Tibial nerve (tissue), 4 donors: Measurements from ENCODE around the gene ATP8B2. TPM values are rescaled to one million over a fixed set of nuclear protein-coding genes. Genes with fewer than 3 reads are reported as not detected.
"Not testable (repeated sequence)": the region's sequence is repeated elsewhere in the genome, so short reads cannot be mapped to it uniquely, and the experiment has no call there.

Experiments
- DNase-seq, 2 donors: peaks; one replicate each; pipeline ENCODE4 v3.0.0-alpha.2; 2019; ENCODE audit warnings: low spot score in 2 of 2
- H3K27ac ChIP-seq, 4 donors: fragments of 200-600 bp; sonication (generic) in 3 of 4; one replicate each; pipeline ENCODE4 v1.5.1; 2017 to 2019; ENCODE audit warnings: mild to moderate bottlenecking in 1 of 4
- H3K27me3 ChIP-seq, 2 donors: fragments of 200-600 bp; sonication (generic) in 1 of 2; one replicate each; pipeline versions ENCODE4 v1.5.1 to v1.6.0; 2017 to 2019
- H3K36me3 ChIP-seq, 3 donors: fragments of 200-600 bp; sonication (generic); one replicate each; pipeline ENCODE4 v1.5.1; 2018 to 2019
- H3K4me1 ChIP-seq, 4 donors: fragments of 200-600 bp; sonication (generic) in 3 of 4; one replicate each; pipeline ENCODE4 v1.5.1; 2017 to 2019
- H3K4me3 ChIP-seq, 4 donors: fragments of 200-600 bp; sonication (generic) in 3 of 4; one replicate each; pipeline ENCODE4 v1.5.1; 2017 to 2019; ENCODE audit warnings: mild to moderate bottlenecking in 1 of 4, moderate library complexity in 1 of 4
- H3K9me3 ChIP-seq, 4 donors: fragments of 200-600 bp; sonication (generic) in 3 of 4; one replicate each; pipeline ENCODE4 v1.5.1; 2017 to 2019
- EP300 ChIP-seq, 2 donors: sonication (generic); formaldehyde crosslinking; IDR thresholded peaks; one replicate each; pipeline ENCODE4 v1.6.1; 2017; ENCODE audit warnings: antibody characterized with exemption in 2 of 2, mild to moderate bottlenecking in 1 of 2
- POLR2A ChIP-seq, 2 donors: fragments of 450-650 bp; IDR thresholded peaks; one replicate each; pipeline ENCODE4 v1.6.1; 2017; ENCODE audit warnings: antibody characterized with exemption in 2 of 2, mild to moderate bottlenecking in 2 of 2, moderate library complexity in 2 of 2
- WGBS, 2 donors: methylation state at CpG; one replicate each; pipeline ENCODE4 v1.1.5; 2018; 5-methylcytosine and 5-hydroxymethylcytosine counted together
- total RNA-seq, 4 donors: library from RNA; depleted of rRNA; stranded (reverse); fragments of >200 nt; gene quantifications; one replicate each; pipeline ENCODE4 v1.1.0, GENCODE V29; 2016
- TF ChIP-seq, protein P1 (sequence below), 5 experiments: fragments of 200-600 bp in 3 of 5; fragments of 450-650 bp in 2 of 5; sonication (generic) in 3 of 5; IDR thresholded peaks; one replicate each; pipeline ENCODE4 v1.5.1; 2016 to 2019; ENCODE audit warnings: antibody characterized with exemption in 5 of 5, mild to moderate bottlenecking in 3 of 5, moderate library complexity in 2 of 5

The ATP8B2 gene
- total RNA-seq, 4 donors from 2014 or later = 136 to 261 (median 156) TPM

DNA sequence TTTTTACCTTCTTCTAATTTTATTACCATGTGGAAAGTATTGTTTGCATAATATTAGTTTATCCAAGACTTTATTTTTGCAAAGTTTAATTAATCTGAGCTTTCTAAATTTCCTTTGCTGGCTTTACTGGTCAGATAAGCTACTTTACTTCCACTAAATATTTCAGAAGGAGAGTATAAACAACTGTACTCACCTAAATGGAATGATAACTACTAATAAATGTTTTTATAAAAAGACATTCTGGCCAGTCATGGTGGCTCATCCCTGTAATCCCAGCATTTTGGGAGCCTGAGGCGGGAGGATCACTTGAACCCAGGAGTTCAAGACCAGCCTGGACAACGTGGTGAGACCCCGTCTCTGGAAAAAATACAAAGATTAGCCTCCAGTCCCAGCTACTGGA, 36.0 kb downstream of the ATP8B2 start:
- Histone ChIP-seq H3K4me3 (no peak overlapping the region), H3K27me3 (no peaks in the 10 kb centered on the region), H3K27ac (no peak overlapping the region), H3K36me3 (no peaks in the 10 kb centered on the region), H3K9me3 (no peaks in the 10 kb centered on the region), H3K4me1 (no peaks in the 10 kb centered on the region)
- TF ChIP-seq, protein P1, sequence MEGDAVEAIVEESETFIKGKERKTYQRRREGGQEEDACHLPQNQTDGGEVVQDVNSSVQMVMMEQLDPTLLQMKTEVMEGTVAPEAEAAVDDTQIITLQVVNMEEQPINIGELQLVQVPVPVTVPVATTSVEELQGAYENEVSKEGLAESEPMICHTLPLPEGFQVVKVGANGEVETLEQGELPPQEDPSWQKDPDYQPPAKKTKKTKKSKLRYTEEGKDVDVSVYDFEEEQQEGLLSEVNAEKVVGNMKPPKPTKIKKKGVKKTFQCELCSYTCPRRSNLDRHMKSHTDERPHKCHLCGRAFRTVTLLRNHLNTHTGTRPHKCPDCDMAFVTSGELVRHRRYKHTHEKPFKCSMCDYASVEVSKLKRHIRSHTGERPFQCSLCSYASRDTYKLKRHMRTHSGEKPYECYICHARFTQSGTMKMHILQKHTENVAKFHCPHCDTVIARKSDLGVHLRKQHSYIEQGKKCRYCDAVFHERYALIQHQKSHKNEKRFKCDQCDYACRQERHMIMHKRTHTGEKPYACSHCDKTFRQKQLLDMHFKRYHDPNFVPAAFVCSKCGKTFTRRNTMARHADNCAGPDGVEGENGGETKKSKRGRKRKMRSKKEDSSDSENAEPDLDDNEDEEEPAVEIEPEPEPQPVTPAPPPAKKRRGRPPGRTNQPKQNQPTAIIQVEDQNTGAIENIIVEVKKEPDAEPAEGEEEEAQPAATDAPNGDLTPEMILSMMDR (IDR thresholded peaks at IDR 0.05) = no peak
- TF ChIP-seq POLR2A (IDR thresholded peaks at IDR 0.05) (no peak), EP300 (IDR thresholded peaks at IDR 0.05) (no peak)
- DNase-seq = no peak
- WGBS, 2 donors = 71 to 72% methylated on average over 3 of the region's 3 CpGs

DNA sequence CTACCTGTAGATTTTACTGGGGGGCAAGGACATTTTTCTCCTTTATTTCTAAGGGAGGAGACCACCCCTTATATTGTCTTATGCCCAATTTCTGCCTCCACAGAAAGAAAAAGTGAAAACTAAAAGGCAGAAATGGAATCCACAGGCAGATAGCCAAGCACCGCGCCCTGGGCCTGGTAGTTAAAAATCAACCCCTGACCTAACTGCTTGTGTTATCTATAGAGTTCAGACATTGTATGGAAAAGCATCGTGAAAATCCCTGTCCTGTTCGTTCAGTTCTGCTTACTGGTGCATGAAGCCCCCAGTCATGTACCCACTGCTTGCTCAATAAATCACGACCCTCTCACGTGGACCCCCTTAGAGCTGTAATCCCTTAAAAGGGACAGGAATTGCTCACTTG, 46.1 kb downstream of the ATP8B2 start:
- no peaks in the 10 kb centered on the region for H3K27me3 ChIP-seq
- H3K9me3 ChIP-seq = no peaks in the 10 kb centered on the region
- no peak overlapping the region for H3K27ac ChIP-seq
- no peaks in the 10 kb centered on the region for H3K4me1 ChIP-seq
- H3K4me3 ChIP-seq = no peak overlapping the region
- H3K36me3 ChIP-seq = no peaks in the 10 kb centered on the region
- TF ChIP-seq EP300 (IDR thresholded peaks at IDR 0.05) (no peak), POLR2A (IDR thresholded peaks at IDR 0.05) (no peak)
- TF ChIP-seq, protein P1 (IDR thresholded peaks at IDR 0.05) = no peak
- DNase-seq = no peak
- WGBS, 2 donors = 72 to 80% methylated on average over 6 of the region's 6 CpGs

DNA sequence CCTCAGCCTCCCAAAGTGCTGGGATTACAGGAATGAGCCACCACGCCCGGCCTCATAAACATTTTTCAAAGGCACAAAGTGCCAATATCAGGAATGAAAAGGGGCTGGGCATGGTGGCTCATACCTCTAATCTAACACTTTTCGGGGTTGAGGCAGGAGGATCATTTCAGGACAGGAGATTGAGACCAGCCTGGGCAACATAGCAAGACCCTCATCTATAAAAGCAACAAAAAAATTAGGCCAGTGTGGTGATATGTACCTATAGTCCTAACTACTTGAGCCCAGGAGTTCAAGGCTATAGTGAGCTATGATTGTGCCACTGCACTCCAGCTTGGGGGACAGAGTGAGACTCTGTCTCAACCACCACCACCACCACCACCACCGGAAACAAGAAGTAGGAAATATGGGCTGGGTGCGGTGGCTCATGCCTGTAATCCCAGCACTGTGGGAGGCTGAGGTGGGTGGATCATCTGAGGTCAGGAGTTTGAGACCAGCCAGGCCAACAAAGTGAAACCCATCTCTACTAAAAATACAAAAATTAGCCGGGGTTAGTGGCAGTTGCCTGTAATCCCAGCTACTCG, 48.5 kb downstream of the ATP8B2 start:
- H3K27ac ChIP-seq, H3K27me3 ChIP-seq, H3K9me3 ChIP-seq, H3K36me3 ChIP-seq, H3K4me1 ChIP-seq, DNase-seq, H3K4me3 ChIP-seq: not testable (repeated sequence)
- WGBS, 2 donors = 74 to 87% methylated on average over 7 of the region's 7 CpGs

DNA sequence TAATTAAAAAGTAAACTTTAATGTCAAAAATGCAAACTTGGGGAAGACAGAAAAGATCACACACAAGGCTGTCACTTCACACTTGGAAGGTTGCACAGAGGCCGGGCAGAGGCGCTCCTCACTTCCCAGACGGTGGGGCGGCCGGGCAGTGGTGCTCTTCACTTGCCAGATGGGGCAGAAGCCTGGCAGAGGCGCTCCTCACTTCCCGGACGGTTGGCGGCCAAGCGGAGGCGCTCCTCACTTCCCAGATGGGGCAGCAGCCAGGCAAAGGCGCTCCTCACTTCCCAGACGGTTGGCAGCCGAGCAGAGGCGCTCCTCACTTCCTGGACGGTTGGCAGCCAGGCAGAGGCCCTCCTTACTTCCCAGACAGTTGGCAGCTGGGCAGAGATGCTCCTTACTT, 54.0 kb downstream of the ATP8B2 start:
- no peak for DNase-seq
- WGBS, 2 donors = 83 to 92% methylated on average over 11 to 16 of the region's 16 CpGs
- Histone ChIP-seq H3K4me3 (no peak overlapping the region), H3K4me1 (no peaks in the 10 kb centered on the region), H3K27me3 (no peaks in the 10 kb centered on the region), H3K27ac (no peak overlapping the region), H3K36me3 (no peaks in the 10 kb centered on the region), H3K9me3 (no peaks in the 10 kb centered on the region)
- TF ChIP-seq POLR2A (IDR thresholded peaks at IDR 0.05) (no peak), EP300 (IDR thresholded peaks at IDR 0.05) (no peak)
- TF ChIP-seq, protein P1 (IDR thresholded peaks at IDR 0.05) = no peak

DNA sequence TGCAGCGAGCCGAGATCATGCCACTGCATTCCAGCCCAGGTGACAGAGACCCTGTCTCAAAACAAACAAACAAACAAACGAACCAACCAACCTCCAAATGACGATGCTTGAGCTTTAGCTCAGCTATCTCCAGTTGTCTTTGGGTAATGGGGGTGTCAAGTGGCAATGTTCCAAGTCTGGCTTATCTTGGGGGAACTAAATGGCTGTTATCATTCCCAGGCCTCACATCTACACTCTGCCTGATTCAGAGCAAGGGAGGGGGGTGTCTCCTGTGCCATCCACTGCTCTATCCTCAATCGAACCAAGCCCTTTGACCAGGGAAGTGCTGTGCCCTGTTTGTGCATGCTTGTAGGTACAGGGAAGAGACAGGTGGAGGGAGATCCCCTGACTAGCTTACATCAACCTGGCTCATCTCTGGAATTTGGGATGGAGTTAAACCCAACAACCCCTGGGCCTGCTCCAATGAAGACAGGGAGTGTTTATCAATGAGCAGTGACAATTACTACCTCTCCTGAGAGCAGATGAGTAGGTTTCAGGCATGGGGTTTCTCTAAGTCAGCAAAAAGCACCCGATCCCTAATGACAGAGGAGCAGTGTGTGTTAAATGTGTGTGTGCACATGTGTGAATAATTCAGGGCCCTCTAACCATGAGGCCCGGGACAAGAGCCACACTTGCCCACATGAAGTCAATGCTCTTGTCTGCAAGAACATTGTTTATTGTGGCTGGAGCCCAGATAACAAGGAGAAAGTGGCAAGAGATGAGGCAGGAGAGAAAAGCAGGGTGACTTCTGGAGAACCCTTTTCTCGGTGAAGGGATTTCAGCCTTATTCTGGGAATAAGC, 59.5 kb downstream of the ATP8B2 start:
- Histone ChIP-seq H3K27ac (no peak overlapping the region), H3K36me3 (no peaks in the 10 kb centered on the region), H3K4me3 (no peak overlapping the region), H3K9me3 (no peaks in the 10 kb centered on the region), H3K4me1 (no peaks in the 10 kb centered on the region), H3K27me3 (no peaks in the 10 kb centered on the region)
- no peak for DNase-seq
- no peak for TF ChIP-seq POLR2A (IDR thresholded peaks at IDR 0.05)
- TF ChIP-seq EP300 (IDR thresholded peaks at IDR 0.05) = no peak
- TF ChIP-seq, protein P1 (IDR thresholded peaks at IDR 0.05) = no peak
- 70 to 72% methylated on average over 8 of the region's 8 CpGs for WGBS, 2 donors
